A549 treated with ZK216348 at 1 μM for 4 hours (cell line): Measurements from ENCODE around the gene SLITRK1. TPM values are rescaled to one million over a fixed set of nuclear protein-coding genes. Genes with fewer than 3 reads are reported as not detected.

Experiments
- total RNA-seq: library from RNA; stranded (reverse); fragments of 200-300 nt; extraction: Qiagen RNA extraction; gene quantifications from 5 replicates; pipeline ENCODE4 v1.2.3, GENCODE V29; 2022; ENCODE audit warnings: low read depth

Gene SLITRK1
- total RNA-seq = not detected in 5 replicates

GRCh38 chr13:83881917-83882605 lies at the start of gene SLITRK1:
Gene SLITRK1 (minus strand): TSS chr13:83882474. CDS start chr13:83881507, 967 bp downstream.

